GM19351 (cell line): Measurements from ENCODE around the gene SMIM3.

Source experiments
- ATAC-seq: cut with Tn5 transposase; IDR thresholded peaks from one replicate; pipeline ENCODE4 v1.9.1; 2021; ENCODE audit warnings: mild to moderate bottlenecking, moderate library complexity; ENCODE audit not compliant: unreplicated experiment

Gene SMIM3

GRCh38 chr5:150765011-150765798 lies 13.4 kb upstream of the SMIM3 start:
- ATAC-seq: no peak

GRCh38 chr5:150765799-150766169 lies 12.8 kb upstream of the SMIM3 start:
- no peak for ATAC-seq

GRCh38 chr5:150766251-150766650 lies 12.3 kb upstream of the SMIM3 start:
- no peak for ATAC-seq

- no peak for ATAC-seq
Measured at GRCh38 chr5:150771034-150771795, 7.3 kb upstream of the SMIM3 start.

- no peak for ATAC-seq
Measured at GRCh38 chr5:150774145-150774544, 4.4 kb upstream of the SMIM3 start.

GRCh38 chr5:150777685-150778084 lies 872 bp upstream of the SMIM3 start:
- ATAC-seq: no peak

- ATAC-seq: no peak
Measured at GRCh38 chr5:150778088-150778516, 455 bp upstream of the SMIM3 start.

- ATAC-seq: no peak
Measured at GRCh38 chr5:150779397-150780186, 1.0 kb downstream of the SMIM3 start.

- ATAC-seq: peak; percentile 58
Measured at GRCh38 chr5:150780187-150780692, 1.7 kb downstream of the SMIM3 start.

GRCh38 chr5:150780816-150781221 lies 2.3 kb downstream of the SMIM3 start:
- no peak for ATAC-seq

- ATAC-seq: no peak
Measured at GRCh38 chr5:150781706-150782614, 3.4 kb downstream of the SMIM3 start.

- no peak for ATAC-seq
Measured at GRCh38 chr5:150782850-150783249, 4.3 kb downstream of the SMIM3 start.

GRCh38 chr5:150783422-150783928 lies 4.9 kb downstream of the SMIM3 start:
- ATAC-seq: peak; percentile 49

GRCh38 chr5:150785950-150786349 lies 7.4 kb downstream of the SMIM3 start:
- ATAC-seq: no peak

- no peak for ATAC-seq
Measured at GRCh38 chr5:150786876-150787275, 8.3 kb downstream of the SMIM3 start.

GRCh38 chr5:150787656-150788055 lies 9.1 kb downstream of the SMIM3 start:
- no peak for ATAC-seq

GRCh38 chr5:150788977-150789376 lies 10.4 kb downstream of the SMIM3 start:
- ATAC-seq: no peak

GRCh38 chr5:150789450-150789849 lies 10.9 kb downstream of the SMIM3 start:
- ATAC-seq: no peak

- peak; percentile 98 for ATAC-seq
Measured at GRCh38 chr5:150789943-150790611, 11.5 kb downstream of the SMIM3 start.
